Neural cell (in vitro differentiated cells): ENCODE data around the gene TADA1. TPM values are rescaled to one million over a fixed set of nuclear protein-coding genes. Genes with fewer than 3 reads are reported as not detected.

ENCODE experiments used
- H2AFZ ChIP-seq: fragments of 200-600, 300-800 bp; sonication (generic), shearing (Covaris generic); 2 replicates; pipeline ENCODE4 v1.6.0; 2014; ENCODE audit warnings: low read depth, mild to moderate bottlenecking, antibody characterized with exemption, low read length, moderate library complexity
- H3F3A ChIP-seq: fragments of 200-600 bp; shearing (Covaris generic); 2 replicates; pipeline ENCODE4 v1.6.1; 2016; ENCODE audit warnings: mild to moderate bottlenecking, moderate library complexity, mixed read lengths, antibody characterized with exemption, low read length; ENCODE audit not compliant: insufficient read depth, poor library complexity, severe bottlenecking
- H3K27ac ChIP-seq: fragments of 200-600, 300-800 bp; sonication (generic), shearing (Covaris generic); 2 replicates; pipeline ENCODE4 v1.5.1; 2014; ENCODE audit warnings: mild to moderate bottlenecking, low read length, moderate library complexity
- H3K27me3 ChIP-seq: fragments of 300-800, 200-600 bp; sonication (generic), shearing (Covaris generic); 2 replicates; pipeline ENCODE4 v1.6.0; 2014; ENCODE audit warnings: mild to moderate bottlenecking, low read depth, low read length, moderate library complexity; ENCODE audit not compliant: insufficient read depth
- H3K36me3 ChIP-seq: fragments of 300-800, 200-600 bp; sonication (generic), shearing (Covaris generic); 2 replicates; pipeline ENCODE4 v1.5.1; 2014; ENCODE audit warnings: mild to moderate bottlenecking, antibody characterized with exemption, low read length, moderate library complexity; ENCODE audit not compliant: insufficient read depth
- H3K4me2 ChIP-seq: fragments of 300-800, 200-600 bp; sonication (generic), shearing (Covaris generic); 2 replicates; pipeline ENCODE4 v1.6.0; 2014; ENCODE audit warnings: mild to moderate bottlenecking, low read length
- H3K4me3 ChIP-seq: fragments of 300-800, 200-600 bp; sonication (generic), shearing (Covaris generic); 2 replicates; pipeline ENCODE4 v1.5.1; 2014; ENCODE audit warnings: mild to moderate bottlenecking, low read length, moderate library complexity
- H3K79me2 ChIP-seq: fragments of 200-600 bp; shearing (Covaris generic); replicated peaks from 2 replicates; pipeline ENCODE4 v1.6.0; 2014; ENCODE audit warnings: mild to moderate bottlenecking, low read length, moderate library complexity; ENCODE audit not compliant: insufficient read depth
- H3K9ac ChIP-seq: fragments of 300-800, 200-600 bp; sonication (generic), shearing (Covaris generic); 2 replicates; pipeline ENCODE4 v1.6.1; 2016; ENCODE audit warnings: mild to moderate bottlenecking, low read length, mixed read lengths
- H3K9me2 ChIP-seq: fragments of 200-600 bp; shearing (Covaris generic); 2 replicates; pipeline ENCODE4 v1.6.1; 2016; ENCODE audit warnings: mild to moderate bottlenecking, low read length, mixed read lengths; ENCODE audit not compliant: insufficient read depth
- H3K9me3 ChIP-seq: fragments of 200-600, 300-800 bp; sonication (generic), shearing (Covaris generic); 2 replicates; pipeline ENCODE4 v1.6.1; 2016; ENCODE audit warnings: mild to moderate bottlenecking, mixed run types, low read length, moderate library complexity, mixed read lengths
- H4K20me1 ChIP-seq: fragments of 200-600 bp; shearing (Covaris generic); 2 replicates; pipeline ENCODE4 v1.6.1; 2016; ENCODE audit warnings: mild to moderate bottlenecking, mixed run types; ENCODE audit not compliant: insufficient read depth
- CTCF ChIP-seq: fragments of 450-650 bp; IDR thresholded peaks from 2 replicates; pipeline ENCODE4 v1.5.1; 2014; ENCODE audit warnings: antibody characterized with exemption, mild to moderate bottlenecking, moderate library complexity; ENCODE audit not compliant: poor library complexity, severe bottlenecking
- EP300 ChIP-seq: fragments of 450-650 bp; conservative IDR thresholded peaks from 2 replicates; pipeline ENCODE4 v1.6.1; 2014; ENCODE audit warnings: antibody characterized with exemption, mild to moderate bottlenecking, moderate library complexity; ENCODE audit not compliant: poor library complexity, severe bottlenecking
- EZH2 ChIP-seq: fragments of 200-600, 300-800 bp; shearing (Covaris generic), sonication (generic); IDR thresholded peaks from 2 replicates; pipeline ENCODE4 v1.6.1; 2014; ENCODE audit warnings: antibody characterized with exemption, low read length, borderline replicate concordance, mild to moderate bottlenecking; ENCODE audit not compliant: insufficient read depth, poor library complexity, severe bottlenecking
- MXI1 ChIP-seq: fragments of 450-650 bp; conservative IDR thresholded peaks from 2 replicates; pipeline ENCODE4 v1.6.1; 2014; ENCODE audit warnings: antibody characterized with exemption, mild to moderate bottlenecking; ENCODE audit not compliant: poor library complexity, severe bottlenecking
- POLR2AphosphoS5 ChIP-seq: IDR thresholded peaks from 2 replicates; pipeline ENCODE4 v1.6.1; 2012
- RAD21 ChIP-seq: fragments of 450-650 bp; conservative IDR thresholded peaks from 2 replicates; pipeline ENCODE4 v1.6.1; 2014; ENCODE audit warnings: antibody characterized with exemption, mild to moderate bottlenecking, moderate library complexity
- REST ChIP-seq: IDR thresholded peaks from 2 replicates; pipeline ENCODE4 v1.6.1; 2012; ENCODE audit warnings: borderline replicate concordance
- SMC3 ChIP-seq: fragments of 450-650 bp; conservative IDR thresholded peaks from 2 replicates; pipeline ENCODE4 v1.6.1; 2014; ENCODE audit warnings: antibody characterized with exemption, mild to moderate bottlenecking, moderate library complexity; ENCODE audit not compliant: poor library complexity
- TAF1 ChIP-seq: IDR thresholded peaks from 2 replicates; pipeline ENCODE4 v1.6.1; 2012; ENCODE audit warnings: low read depth
- polyA plus RNA-seq: library from polyadenylated mRNA; depleted of rRNA; stranded (reverse); fragments of >200 nt; gene quantifications from 2 replicates; pipeline ENCODE4 v1.2.3, GENCODE V29; 2014

Gene TADA1
- polyA plus RNA-seq, 1 donor from 2014 or later = 99.6 TPM

GRCh38 chr1:166819974-166820373 lies 56.1 kb downstream of the TADA1 start:
- Histone ChIP-seq H3K9ac (no peak overlapping the region), H3K9me3 (no peaks in the 10 kb centered on the region), H3K9me2 (no peaks in the 10 kb centered on the region), H3K36me3 (no peaks in the 10 kb centered on the region), H3K4me2 (no peak overlapping the region), H3F3A (no peaks in the 10 kb centered on the region), H3K4me3 (no peak overlapping the region), H3K27ac (no peak overlapping the region), H4K20me1 (no peaks in the 10 kb centered on the region), H2AFZ (no peak overlapping the region), H3K79me2 (no peaks in the 10 kb centered on the region), H3K27me3 (no peaks in the 10 kb centered on the region)
- no peak for TF ChIP-seq REST
- TF ChIP-seq EZH2 = no peak
- TF ChIP-seq MXI1 = no peak
- no peak for TF ChIP-seq TAF1
- no peak for TF ChIP-seq CTCF
- no peak for TF ChIP-seq EP300
- no peak for TF ChIP-seq RAD21
- TF ChIP-seq POLR2AphosphoS5 = no peak
- no peak for TF ChIP-seq SMC3

GRCh38 chr1:166814611-166815010 lies 61.5 kb downstream of the TADA1 start:
- Histone ChIP-seq H2AFZ (no peak overlapping the region), H3K27ac (no peak overlapping the region), H3F3A (no peaks in the 10 kb centered on the region), H3K9me3 (no peaks in the 10 kb centered on the region), H3K79me2 (no peaks in the 10 kb centered on the region), H3K36me3 (no peaks in the 10 kb centered on the region), H3K4me2 (no peak overlapping the region), H3K9ac (no peak overlapping the region), H3K27me3 (no peaks in the 10 kb centered on the region), H4K20me1 (no peaks in the 10 kb centered on the region), H3K4me3 (no peak overlapping the region), H3K9me2 (no peaks in the 10 kb centered on the region)
- no peak for TF ChIP-seq POLR2AphosphoS5
- no peak for TF ChIP-seq TAF1
- TF ChIP-seq RAD21 = no peak
- TF ChIP-seq SMC3 = no peak
- no peak for TF ChIP-seq EZH2
- TF ChIP-seq EP300 = no peak
- TF ChIP-seq REST = no peak
- no peak for TF ChIP-seq MXI1
- no peak for TF ChIP-seq CTCF
